Measurements from ENCODE around the gene HDAC10.
A peak's percentile ranks its signal among the peaks of the same experiment; 100 is the strongest.

HDAC10 gene

GRCh38 chr22:50264104-50264745, 13.2 kb upstream of the HDAC10 start:
- CTCF ChIA-PET: interaction anchor here (0.6 kb wide), 1 partner anchor 64 kb away, joined by 3 read pairs; no protein-coding TSS in a partner anchor
- H3K27ac ChIP-seq: peak overlapping the region; percentile 91
- no peak for TF ChIP-seq CTCF (conservative IDR thresholded peaks at IDR 0.05; ENCODE audit: low read depth)
- POLR2A ChIA-PET (ENCODE audit: low non-redundant PET): no interaction called here
- no peak for DNase-seq (ENCODE audit: low spot score)

- H3K27ac ChIP-seq: peak overlapping the region; percentile 91
- DNase-seq (ENCODE audit: low spot score): no peak
- ChIA-PET CTCF (interaction anchor here (0.7 to 1.0 kb wide), 2 partner anchors 64 to 79 kb away, joined by 3 read pairs; no protein-coding TSS in a partner anchor), POLR2A (ENCODE audit: low non-redundant PET) (no interaction called here)
- TF ChIP-seq CTCF (conservative IDR thresholded peaks at IDR 0.05; ENCODE audit: low read depth): no peak
Measured at GRCh38 chr22:50262973-50263617, 12.0 kb upstream of the HDAC10 start.

- peak overlapping the region; percentile 91 for H3K27ac ChIP-seq
- ChIA-PET CTCF (interaction anchor here (0.7 to 1.0 kb wide), 2 partner anchors 65 to 79 kb away, joined by 3 read pairs; no protein-coding TSS in a partner anchor), POLR2A (ENCODE audit: low non-redundant PET) (no interaction called here)
- TF ChIP-seq CTCF (conservative IDR thresholded peaks at IDR 0.05; ENCODE audit: low read depth): no peak
- peak; percentile 60 for DNase-seq (ENCODE audit: low spot score)
Measured at GRCh38 chr22:50262460-50262911, 11.4 kb upstream of the HDAC10 start.

- no peak for TF ChIP-seq CTCF (conservative IDR thresholded peaks at IDR 0.05; ENCODE audit: low read depth)
- ChIA-PET CTCF (interaction anchor here (0.6 kb wide), 1 partner anchor 179 kb away, joined by 3 read pairs; no protein-coding TSS in a partner anchor), POLR2A (ENCODE audit: low non-redundant PET) (no interaction called here)
- DNase-seq (ENCODE audit: low spot score): no peak
- peak within 1 kb of the TSS; percentile 91 for H3K27ac ChIP-seq
Measured at GRCh38 chr22:50261615-50262459, 10.8 kb upstream of the HDAC10 start, which contains the start of gene MAPK12. MAPK12 (minus strand) TSS chr22:50261683; CDS start chr22:50261509, 174 bp downstream.

DNA sequence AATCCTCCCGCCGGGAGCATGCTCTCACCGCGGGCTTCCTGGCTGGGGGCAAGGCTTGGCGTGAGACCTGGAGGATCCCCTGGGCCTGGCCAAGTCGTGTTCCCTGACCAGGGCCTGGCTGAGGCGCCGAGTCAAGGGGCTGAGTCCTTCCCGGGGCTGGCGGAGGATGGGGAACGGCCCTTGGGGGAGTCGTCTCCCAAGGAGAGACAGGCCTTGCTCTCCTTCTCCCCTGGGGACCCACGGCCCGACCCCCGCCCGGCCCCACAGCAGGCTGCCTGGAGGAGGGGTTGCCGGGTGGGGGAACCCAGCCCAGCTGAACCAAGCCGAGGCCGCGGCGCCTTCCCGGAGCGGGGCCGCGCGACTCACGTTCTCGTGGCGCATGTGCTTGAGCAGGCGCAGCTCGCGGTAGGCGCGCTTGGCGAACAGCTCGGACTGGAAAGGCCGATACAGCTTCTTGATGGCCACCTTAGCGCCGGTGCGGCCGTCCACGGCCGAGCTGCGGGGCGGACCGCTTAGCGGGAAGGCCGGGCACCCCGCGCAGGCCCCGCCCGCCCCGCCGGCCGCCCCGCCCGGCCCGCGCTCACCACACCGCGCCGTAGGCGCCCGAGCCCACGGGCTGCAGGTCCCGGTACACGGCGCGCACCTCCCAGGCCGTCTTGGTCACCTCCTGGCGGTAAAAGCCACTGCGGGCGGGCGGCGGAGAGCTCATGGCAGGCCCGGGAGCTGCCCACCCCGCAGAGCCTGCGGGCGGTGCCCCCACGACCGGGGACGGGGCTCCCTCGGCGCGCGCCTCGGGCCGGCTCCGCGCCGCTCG, 9.9 kb upstream of the HDAC10 start:
- POLR2A ChIA-PET (ENCODE audit: low non-redundant PET): no interaction called here
- no peak for TF ChIP-seq CTCF (conservative IDR thresholded peaks at IDR 0.05; ENCODE audit: low read depth)
- no peak for DNase-seq (ENCODE audit: low spot score)
- CTCF ChIA-PET: interaction anchor here (0.6 kb wide), 1 partner anchor 180 kb away, joined by 3 read pairs; no protein-coding TSS in a partner anchor
- H3K27ac ChIP-seq: peak overlapping the region; percentile 91
